ENCODE results near the gene VSTM2L.

DNA sequence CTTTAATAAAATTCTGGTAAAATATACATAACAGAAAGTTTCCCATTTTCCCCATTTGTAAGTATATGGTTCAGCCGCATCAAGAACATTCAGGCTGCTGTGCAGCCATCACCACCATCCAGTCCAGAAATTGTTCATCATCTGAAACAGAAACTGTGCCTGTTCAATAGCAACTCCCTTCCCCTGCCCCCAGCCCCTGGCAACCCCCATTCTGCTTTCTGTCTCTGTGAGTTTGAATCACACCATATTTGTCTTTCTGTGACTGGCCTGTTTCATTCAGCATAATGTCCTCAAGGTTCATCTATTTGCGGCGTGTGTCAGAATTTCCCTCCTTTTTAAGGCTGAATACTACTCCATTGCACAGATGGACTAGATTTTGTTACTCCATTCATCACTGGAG lies 19.1 kb downstream of the VSTM2L start:
- no peak for TF ChIP-seq EZH2 (IDR thresholded peaks at IDR 0.05; ENCODE audit: insufficient read depth, poor library complexity, severe bottlenecking)
- no peak for TF ChIP-seq EZH2phosphoT487 (IDR thresholded peaks at IDR 0.05; ENCODE audit: insufficient read depth, low read depth)

Measured in GM23248 (cell line).